Fibroblast of pulmonary artery (primary cell): Measurements from ENCODE around the gene DNAH14.
"Not testable (repeated sequence)": the region's sequence is repeated elsewhere in the genome, so short reads cannot be mapped to it uniquely, and the experiment has no call there.

ENCODE experiments used
- DNase-seq: peaks from one replicate; pipeline ENCODE4 v3.0.0-alpha.2; 2010; ENCODE audit warnings: low read depth
- H3K4me3 ChIP-seq: replicated peaks from 2 replicates; pipeline ENCODE4 v1.5.1; 2011; ENCODE audit warnings: low read depth, mild to moderate bottlenecking, control low read depth, low read length, moderate library complexity
- TF ChIP-seq, protein P1 (sequence below): IDR thresholded peaks from 2 replicates; pipeline ENCODE4 v1.5.1; 2011; ENCODE audit warnings: mild to moderate bottlenecking, control low read depth, low read length, inconsistent platforms; ENCODE audit errors: missing control alignments

Gene DNAH14

GRCh38 chr1:225004396-225004795 is 74.9 kb downstream of the DNAH14 start:
- DNase-seq: peak; percentile 1
- TF ChIP-seq, protein P1, sequence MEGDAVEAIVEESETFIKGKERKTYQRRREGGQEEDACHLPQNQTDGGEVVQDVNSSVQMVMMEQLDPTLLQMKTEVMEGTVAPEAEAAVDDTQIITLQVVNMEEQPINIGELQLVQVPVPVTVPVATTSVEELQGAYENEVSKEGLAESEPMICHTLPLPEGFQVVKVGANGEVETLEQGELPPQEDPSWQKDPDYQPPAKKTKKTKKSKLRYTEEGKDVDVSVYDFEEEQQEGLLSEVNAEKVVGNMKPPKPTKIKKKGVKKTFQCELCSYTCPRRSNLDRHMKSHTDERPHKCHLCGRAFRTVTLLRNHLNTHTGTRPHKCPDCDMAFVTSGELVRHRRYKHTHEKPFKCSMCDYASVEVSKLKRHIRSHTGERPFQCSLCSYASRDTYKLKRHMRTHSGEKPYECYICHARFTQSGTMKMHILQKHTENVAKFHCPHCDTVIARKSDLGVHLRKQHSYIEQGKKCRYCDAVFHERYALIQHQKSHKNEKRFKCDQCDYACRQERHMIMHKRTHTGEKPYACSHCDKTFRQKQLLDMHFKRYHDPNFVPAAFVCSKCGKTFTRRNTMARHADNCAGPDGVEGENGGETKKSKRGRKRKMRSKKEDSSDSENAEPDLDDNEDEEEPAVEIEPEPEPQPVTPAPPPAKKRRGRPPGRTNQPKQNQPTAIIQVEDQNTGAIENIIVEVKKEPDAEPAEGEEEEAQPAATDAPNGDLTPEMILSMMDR: peak; percentile 37
- no peak overlapping the region for H3K4me3 ChIP-seq

DNA sequence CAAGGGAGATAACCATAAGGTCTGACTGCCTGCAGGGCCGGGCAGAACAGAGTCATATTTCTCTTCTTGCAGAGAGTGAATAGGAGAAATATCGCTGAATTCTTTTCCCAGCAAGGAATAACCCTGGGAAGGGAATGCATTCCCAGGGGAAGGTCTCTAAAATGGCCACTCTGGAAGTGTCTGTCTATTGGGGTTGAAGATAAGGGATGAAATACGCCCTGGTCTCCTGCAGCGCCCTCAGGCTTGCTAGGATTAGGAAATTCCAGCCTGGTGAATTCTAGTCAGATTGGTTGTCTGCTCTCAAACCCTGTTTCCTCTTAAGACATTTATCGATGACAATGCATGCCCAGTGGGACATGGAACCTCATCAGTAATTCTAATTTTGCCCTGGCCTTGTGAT is 76.9 kb downstream of the DNAH14 start:
- not testable (repeated sequence) for H3K4me3 ChIP-seq, DNase-seq

GRCh38 chr1:225008050-225008449 is 78.6 kb downstream of the DNAH14 start:
- not testable (repeated sequence) for H3K4me3 ChIP-seq, DNase-seq

- TF ChIP-seq, protein P1: no peak
- DNase-seq: peak; percentile 3
- no peak overlapping the region for H3K4me3 ChIP-seq
These were observed 91.6 kb downstream of the DNAH14 start for GRCh38 chr1:225021037-225021436.

DNA sequence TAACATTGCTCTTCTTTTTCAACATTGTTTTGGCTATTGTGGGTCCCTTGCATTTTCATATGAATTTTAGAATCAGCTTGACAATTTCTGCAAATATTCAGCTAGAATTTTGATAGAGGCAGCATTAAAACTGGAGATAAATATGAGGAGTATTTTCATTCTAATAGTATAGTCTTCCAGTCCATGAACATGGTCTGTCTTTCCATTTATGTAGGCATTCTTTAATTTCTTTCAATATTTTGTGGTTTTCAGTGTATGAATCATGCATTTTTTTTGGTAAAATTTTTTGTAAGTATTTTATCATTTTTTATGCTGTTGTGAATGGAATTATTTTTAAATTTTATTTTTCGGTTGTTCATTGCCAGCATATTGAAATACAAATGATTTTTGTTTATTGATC is 97.2 kb downstream of the DNAH14 start:
- TF ChIP-seq, protein P1: no peak
- no peak overlapping the region for H3K4me3 ChIP-seq
- DNase-seq: no peak

GRCh38 chr1:225036441-225036840 is 107.0 kb downstream of the DNAH14 start:
- not testable (repeated sequence) for H3K4me3 ChIP-seq, DNase-seq

- no peak overlapping the region for H3K4me3 ChIP-seq
- no peak for DNase-seq
- TF ChIP-seq, protein P1: no peak
These were observed 112.8 kb downstream of the DNAH14 start for GRCh38 chr1:225042263-225042662.

DNA sequence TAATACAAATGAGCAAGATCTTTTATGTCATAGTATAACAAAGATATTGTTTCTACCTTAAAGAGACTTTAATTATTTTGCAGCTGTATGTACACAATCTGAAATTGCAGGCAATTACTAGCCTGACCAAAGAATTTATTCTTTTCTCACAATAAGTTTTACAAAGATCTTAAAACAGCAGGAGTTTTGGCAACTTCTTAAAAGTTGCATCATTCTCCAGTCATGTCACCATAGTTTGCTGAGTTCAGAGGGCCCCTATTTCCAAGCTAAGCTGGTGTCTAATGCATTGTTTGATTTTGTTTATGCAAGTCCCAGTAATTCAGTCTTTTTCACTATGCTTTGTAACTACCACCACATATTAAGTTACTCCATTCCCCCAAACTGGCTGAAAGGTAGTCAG is 114.8 kb downstream of the DNAH14 start:
- TF ChIP-seq, protein P1: no peak
- H3K4me3 ChIP-seq: no peak overlapping the region
- peak; percentile 56 for DNase-seq

DNA sequence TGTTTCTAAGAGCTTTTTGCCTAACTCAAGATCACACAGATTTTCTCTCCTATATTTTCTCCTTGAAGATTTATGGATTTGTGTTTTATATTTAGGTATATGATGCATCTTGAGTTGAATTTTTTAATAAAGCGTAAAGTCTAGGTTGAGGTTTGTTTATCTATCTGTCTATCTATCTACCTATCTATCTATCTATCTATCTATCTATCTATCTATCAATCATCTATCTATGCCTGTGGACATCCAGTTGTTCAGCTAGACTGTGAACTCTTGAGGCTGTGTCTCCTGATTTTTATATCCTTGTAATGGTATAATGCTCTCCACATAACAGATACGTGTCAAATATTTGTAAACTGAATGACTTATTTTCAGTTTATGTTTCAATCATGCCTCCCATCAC is 120.1 kb downstream of the DNAH14 start:
- no peak overlapping the region for H3K4me3 ChIP-seq
- no peak for DNase-seq
- TF ChIP-seq, protein P1: no peak
